GM23338 (cell line): ENCODE data around the gene SGSM1. TPM values are rescaled to one million over a fixed set of nuclear protein-coding genes. Genes with fewer than 3 reads are reported as not detected.

Experiments used
- CREB1 ChIP-seq: fragments of 250-450 bp; sonication (Bioruptor Pico); IDR thresholded peaks from 2 replicates; pipeline ENCODE4 v1.5.0; 2020; ENCODE audit warnings: low read depth, mild to moderate bottlenecking, moderate library complexity
- EZH2phosphoT487 ChIP-seq: fragments of 200-600 bp; sonication (generic); IDR thresholded peaks from one replicate; pipeline ENCODE4 v1.8.1; 2018; ENCODE audit warnings: antibody characterized with exemption; ENCODE audit not compliant: unreplicated experiment
- JUNB ChIP-seq: IDR thresholded peaks from one replicate; pipeline ENCODE4 v1.6.1; 2016; ENCODE audit warnings: antibody characterized with exemption; ENCODE audit not compliant: unreplicated experiment
- NANOG ChIP-seq: IDR thresholded peaks from 2 replicates; pipeline ENCODE4 v1.6.1; 2016; ENCODE audit warnings: antibody characterized with exemption, borderline replicate concordance
- REST ChIP-seq: IDR thresholded peaks from one replicate; pipeline ENCODE4 v1.6.1; 2018; ENCODE audit warnings: antibody characterized with exemption; ENCODE audit not compliant: unreplicated experiment
- ZNF114 ChIP-seq: fragments of 250-450 bp; sonication (Bioruptor Pico); IDR thresholded peaks from 2 replicates; pipeline ENCODE4 v1.5.0; 2020; ENCODE audit warnings: mild to moderate bottlenecking, moderate library complexity
- ZNF462 ChIP-seq: fragments of 250-450 bp; sonication (Bioruptor Pico); IDR thresholded peaks from 2 replicates; pipeline ENCODE4 v1.5.0; 2020; ENCODE audit warnings: mild to moderate bottlenecking, moderate library complexity
- polyA plus RNA-seq: library from polyadenylated mRNA; unstranded; fragments of >200 nt; fragmentation: Nextera tagmentation; extraction: Ambion mirVana; gene quantifications from 2 replicates; pipeline ENCODE4 v1.2.1, GENCODE V29; 2016
- total RNA-seq: library from RNA; depleted of rRNA; stranded (reverse); fragments of >200 nt; shearing (Covaris generic); gene quantifications from 2 replicates; pipeline ENCODE4 v1.2.3, GENCODE V29; 2014

SGSM1 gene
- total and polyA plus RNA-seq, 2 experiments from 2014 or later, result 4.7 to 5.4 TPM

- no peak for TF ChIP-seq ZNF462 (CRISPR knock-in tag)
- TF ChIP-seq JUNB, result no peak
- TF ChIP-seq EZH2phosphoT487, result no peak
- no peak for TF ChIP-seq NANOG
- no peak for TF ChIP-seq REST
- TF ChIP-seq CREB1 (CRISPR knock-in tag), result no peak
- no peak for TF ChIP-seq ZNF114 (CRISPR knock-in tag)
Measured at GRCh38 chr22:24969560-24970301, 163.7 kb downstream of the SGSM1 start (continued).
